ENCODE data around the gene ITGAX.

Gene ITGAX

DNA sequence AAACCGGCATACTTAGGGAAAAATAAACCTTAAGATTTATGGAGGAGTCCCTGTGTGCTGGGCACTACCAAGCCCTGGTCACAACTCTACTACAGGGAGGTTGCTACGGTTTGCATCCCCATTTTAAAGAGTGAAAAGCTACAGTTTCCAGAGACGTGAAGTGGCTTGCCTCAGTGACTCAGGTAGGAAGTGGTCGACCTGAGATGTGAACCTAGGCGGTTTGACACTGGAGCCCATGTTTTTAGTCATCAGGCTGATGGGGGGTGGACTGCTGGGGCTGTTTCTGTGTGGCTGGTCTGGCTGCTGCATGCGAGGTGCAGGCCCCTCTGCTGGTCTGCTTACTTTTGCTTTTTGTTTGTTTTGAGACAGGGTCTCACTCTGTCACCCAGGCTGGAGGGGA is 66.6 kb downstream of the ITGAX start:
- peak; percentile 69 for DNase-seq (ENCODE audit: low spot score)
- in situ Hi-C loops (cut with MboI; ENCODE audit: low sequenced_read_pairs, unreplicated experiment), result no loop called here
- TF ChIP-seq, protein P1, sequence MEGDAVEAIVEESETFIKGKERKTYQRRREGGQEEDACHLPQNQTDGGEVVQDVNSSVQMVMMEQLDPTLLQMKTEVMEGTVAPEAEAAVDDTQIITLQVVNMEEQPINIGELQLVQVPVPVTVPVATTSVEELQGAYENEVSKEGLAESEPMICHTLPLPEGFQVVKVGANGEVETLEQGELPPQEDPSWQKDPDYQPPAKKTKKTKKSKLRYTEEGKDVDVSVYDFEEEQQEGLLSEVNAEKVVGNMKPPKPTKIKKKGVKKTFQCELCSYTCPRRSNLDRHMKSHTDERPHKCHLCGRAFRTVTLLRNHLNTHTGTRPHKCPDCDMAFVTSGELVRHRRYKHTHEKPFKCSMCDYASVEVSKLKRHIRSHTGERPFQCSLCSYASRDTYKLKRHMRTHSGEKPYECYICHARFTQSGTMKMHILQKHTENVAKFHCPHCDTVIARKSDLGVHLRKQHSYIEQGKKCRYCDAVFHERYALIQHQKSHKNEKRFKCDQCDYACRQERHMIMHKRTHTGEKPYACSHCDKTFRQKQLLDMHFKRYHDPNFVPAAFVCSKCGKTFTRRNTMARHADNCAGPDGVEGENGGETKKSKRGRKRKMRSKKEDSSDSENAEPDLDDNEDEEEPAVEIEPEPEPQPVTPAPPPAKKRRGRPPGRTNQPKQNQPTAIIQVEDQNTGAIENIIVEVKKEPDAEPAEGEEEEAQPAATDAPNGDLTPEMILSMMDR (IDR thresholded peaks at IDR 0.05; ENCODE audit: borderline replicate concordance, control extremely low read depth, extremely low read depth, insufficient read depth, missing control alignments), result no peak

DNA sequence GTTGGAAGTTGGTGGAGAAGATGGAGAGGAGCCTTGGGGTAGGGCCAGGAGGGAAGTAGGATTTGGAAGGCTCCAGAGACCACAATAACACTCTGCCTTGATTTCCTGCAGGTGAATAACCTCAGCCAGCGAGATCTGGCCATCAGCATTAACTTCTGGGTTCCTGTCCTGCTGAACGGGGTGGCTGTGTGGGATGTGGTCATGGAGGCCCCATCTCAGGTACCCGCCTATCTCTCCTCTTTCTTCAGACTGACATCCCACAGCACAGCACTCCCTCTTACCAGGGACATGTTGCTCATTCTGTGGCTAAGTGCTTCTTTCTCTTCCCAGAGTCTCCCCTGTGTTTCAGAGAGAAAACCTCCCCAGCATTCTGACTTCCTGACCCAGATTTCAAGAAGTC is 68.3 kb downstream of the ITGAX start:
- TF ChIP-seq, protein P1 (IDR thresholded peaks at IDR 0.05; ENCODE audit: borderline replicate concordance, control extremely low read depth, extremely low read depth, insufficient read depth, missing control alignments), result no peak
- in situ Hi-C loops (cut with MboI; ENCODE audit: low sequenced_read_pairs, unreplicated experiment), result no loop called here
- DNase-seq (ENCODE audit: low spot score), result no peak

DNA sequence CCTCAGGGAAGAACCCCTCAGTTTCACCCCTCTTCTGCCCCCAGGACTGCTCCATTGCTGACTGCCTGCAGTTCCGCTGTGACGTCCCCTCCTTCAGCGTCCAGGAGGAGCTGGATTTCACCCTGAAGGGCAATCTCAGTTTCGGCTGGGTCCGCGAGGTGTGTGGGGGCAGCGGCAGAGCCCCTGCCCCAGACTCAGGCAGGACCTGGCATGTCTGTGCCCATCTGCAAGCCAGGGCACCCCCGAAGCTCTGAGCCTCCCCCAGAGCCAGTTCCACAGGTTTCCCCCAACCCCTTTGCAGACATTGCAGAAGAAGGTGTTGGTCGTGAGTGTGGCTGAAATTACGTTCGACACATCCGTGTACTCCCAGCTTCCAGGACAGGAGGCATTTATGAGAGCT is 68.8 kb downstream of the ITGAX start:
- no peak for DNase-seq (ENCODE audit: low spot score)
- in situ Hi-C loops (cut with MboI; ENCODE audit: low sequenced_read_pairs, unreplicated experiment), result no loop called here
- TF ChIP-seq, protein P1 (IDR thresholded peaks at IDR 0.05; ENCODE audit: borderline replicate concordance, control extremely low read depth, extremely low read depth, insufficient read depth, missing control alignments), result no peak

DNA sequence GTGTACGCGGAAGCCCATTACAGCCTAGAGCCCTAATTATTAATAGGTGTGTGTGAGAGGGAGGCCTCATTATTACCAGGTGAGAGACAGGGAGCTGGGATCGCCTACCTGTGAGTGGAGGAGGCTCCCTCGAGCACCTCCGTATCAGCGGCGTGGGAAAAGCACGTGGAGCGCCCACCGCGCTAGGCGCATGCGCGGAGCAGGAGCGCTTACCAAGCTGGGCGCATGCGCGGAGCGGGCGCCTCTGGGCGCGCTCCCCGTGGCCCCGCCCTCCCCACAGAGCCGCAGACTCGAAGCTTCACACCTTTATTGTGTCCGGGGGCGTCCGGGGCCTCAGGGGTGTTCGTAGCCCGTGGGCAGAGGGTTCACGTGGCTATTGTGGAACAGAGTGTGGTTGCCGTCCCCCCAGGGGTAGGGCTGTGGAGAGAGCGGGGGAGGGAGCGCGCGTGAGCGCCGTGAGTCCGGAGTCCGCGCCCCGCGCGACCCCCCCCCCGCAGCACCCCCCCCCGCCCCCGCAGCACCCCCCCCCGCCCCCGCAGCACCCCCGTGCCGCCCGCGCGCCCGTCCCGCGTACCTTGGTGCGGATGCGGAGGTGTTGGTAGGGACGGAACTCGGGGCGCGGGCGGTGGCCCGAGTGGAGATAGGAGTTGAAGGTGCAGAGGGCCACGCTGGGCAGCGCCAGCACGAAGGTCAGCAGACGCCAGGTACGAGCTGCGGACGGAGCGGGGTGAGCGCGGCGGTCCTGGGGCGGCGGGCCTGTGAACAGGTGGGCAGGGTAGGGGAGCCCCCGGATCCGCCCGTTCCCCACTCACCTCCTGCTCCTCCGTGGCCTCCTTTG is 72.7 kb downstream of the ITGAX start:
- TF ChIP-seq, protein P1 (IDR thresholded peaks at IDR 0.05; ENCODE audit: borderline replicate concordance, control extremely low read depth, extremely low read depth, insufficient read depth, missing control alignments), result no peak
- peak; percentile 66 for DNase-seq (ENCODE audit: low spot score)
- in situ Hi-C loops (cut with MboI; ENCODE audit: low sequenced_read_pairs, unreplicated experiment), result loop anchor here (25.0 kb wide), 1 partner anchor 440 kb away; the partner anchor contains the start of gene HSD3B7

DNA sequence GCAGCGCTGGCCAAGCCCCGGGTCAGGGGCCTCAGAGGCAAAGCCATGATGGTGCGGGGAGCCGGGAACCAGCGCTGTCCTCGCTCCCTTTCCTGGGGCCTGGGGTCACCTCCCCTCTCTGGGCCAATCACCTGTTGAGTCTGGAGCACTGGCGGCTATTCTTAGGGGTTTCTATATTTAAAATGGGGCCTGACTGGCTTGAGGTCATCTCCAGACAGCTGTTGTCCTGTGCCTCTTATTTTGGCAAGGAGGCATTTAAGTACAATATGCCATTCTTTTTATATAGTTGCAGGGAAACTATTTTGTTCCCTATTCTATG is 73.3 kb downstream of the ITGAX start, which contains the start of gene COX6A2:
Gene COX6A2, minus strand, starts transcription at position 82 of the 319 bp plus-strand sequence. Its CDS starts 35 bp downstream, at position 47.
- DNase-seq (ENCODE audit: low spot score), result no peak
- TF ChIP-seq, protein P1 (IDR thresholded peaks at IDR 0.05; ENCODE audit: borderline replicate concordance, control extremely low read depth, extremely low read depth, insufficient read depth, missing control alignments), result no peak
- in situ Hi-C loops (cut with MboI; ENCODE audit: low sequenced_read_pairs, unreplicated experiment), result loop anchor here (25.0 kb wide), 1 partner anchor 441 kb away; the partner anchor contains the start of gene HSD3B7

DNA sequence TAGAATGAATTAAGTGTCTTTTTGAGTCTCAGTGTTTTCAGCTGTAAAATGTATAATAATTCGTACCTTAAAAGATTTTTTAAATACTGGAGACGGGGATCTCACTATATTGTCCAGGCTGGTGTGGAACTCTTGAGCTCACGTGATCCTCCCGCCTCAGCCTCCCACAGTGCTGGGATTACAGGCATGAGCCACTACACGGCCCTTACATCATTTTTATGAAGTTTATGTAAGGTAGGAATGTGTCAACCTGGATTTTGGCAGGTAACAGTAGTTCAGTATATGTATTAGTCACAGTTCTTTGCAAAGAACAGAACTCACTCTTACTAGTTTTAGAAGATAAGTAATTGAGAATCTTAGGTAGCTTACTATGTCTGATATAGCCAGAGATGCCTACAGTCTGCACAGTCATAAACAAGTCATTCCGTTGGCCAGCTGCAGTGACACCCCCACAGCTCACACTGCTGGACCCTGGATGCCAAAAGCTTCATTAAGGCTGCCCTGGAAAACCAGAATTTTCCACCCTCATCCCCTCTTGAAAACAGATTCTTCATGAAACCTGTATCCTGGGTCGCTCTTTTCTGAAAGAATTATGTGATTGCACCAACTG is 73.8 kb downstream of the ITGAX start:
- no peak for DNase-seq (ENCODE audit: low spot score)
- TF ChIP-seq, protein P1 (IDR thresholded peaks at IDR 0.05; ENCODE audit: borderline replicate concordance, control extremely low read depth, extremely low read depth, insufficient read depth, missing control alignments), result no peak
- in situ Hi-C loops (cut with MboI; ENCODE audit: low sequenced_read_pairs, unreplicated experiment), result loop anchor here (25.0 kb wide), 1 partner anchor 441 kb away; the partner anchor contains the start of gene HSD3B7

Data from GM13976 (cell line).